ENCODE results near the gene BRF1. TPM values are rescaled to one million over a fixed set of nuclear protein-coding genes. Genes with fewer than 3 reads are reported as not detected.

Gene BRF1
- total and polyA plus RNA-seq, 2 of the 13 experiments (the other 11 are each of a cell fraction or from before 2014, with no cell fraction given), result 5.1 to 11.0 TPM

GRCh38 chr14:105207460-105207901, 93.3 kb downstream of the BRF1 start (continued):
- TF ChIP-seq, protein P1, sequence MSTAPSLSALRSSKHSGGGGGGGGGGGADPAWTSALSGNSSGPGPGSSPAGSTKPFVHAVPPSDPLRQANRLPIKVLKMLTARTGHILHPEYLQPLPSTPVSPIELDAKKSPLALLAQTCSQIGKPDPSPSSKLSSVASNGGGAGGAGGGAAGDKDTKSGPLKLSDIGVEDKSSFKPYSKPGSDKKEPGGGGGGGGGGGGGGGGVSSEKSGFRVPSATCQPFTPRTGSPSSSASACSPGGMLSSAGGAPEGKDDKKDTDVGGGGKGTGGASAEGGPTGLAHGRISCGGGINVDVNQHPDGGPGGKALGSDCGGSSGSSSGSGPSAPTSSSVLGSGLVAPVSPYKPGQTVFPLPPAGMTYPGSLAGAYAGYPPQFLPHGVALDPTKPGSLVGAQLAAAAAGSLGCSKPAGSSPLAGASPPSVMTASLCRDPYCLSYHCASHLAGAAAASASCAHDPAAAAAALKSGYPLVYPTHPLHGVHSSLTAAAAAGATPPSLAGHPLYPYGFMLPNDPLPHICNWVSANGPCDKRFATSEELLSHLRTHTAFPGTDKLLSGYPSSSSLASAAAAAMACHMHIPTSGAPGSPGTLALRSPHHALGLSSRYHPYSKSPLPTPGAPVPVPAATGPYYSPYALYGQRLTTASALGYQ (CRISPR knock-in tag; IDR thresholded peaks at IDR 0.05), result no peak
- no peak for TF ChIP-seq POLR2AphosphoS5 (IDR thresholded peaks at IDR 0.05; ENCODE audit: low read depth, low read length)
- TF ChIP-seq SPEN (CRISPR knock-in tag; IDR thresholded peaks at IDR 0.05; ENCODE audit: low read depth), result no peak
- TF ChIP-seq KAT8 (CRISPR knock-in tag; IDR thresholded peaks at IDR 0.05), result no peak
- no peak for TF ChIP-seq NONO (IDR thresholded peaks at IDR 0.05)
- no peak for TF ChIP-seq NONO (CRISPR knock-in tag; conservative IDR thresholded peaks at IDR 0.05)
- no peak for TF ChIP-seq CREM (IDR thresholded peaks at IDR 0.05)
- TF ChIP-seq CREM (CRISPR knock-in tag; IDR thresholded peaks at IDR 0.05), result no peak
- TF ChIP-seq ZFX (CRISPR knock-in tag; IDR thresholded peaks at IDR 0.05; ENCODE audit: low read depth), result peak; percentile 39; the same call in 1 of the 2 replicates
- no peak for TF ChIP-seq PBX3 (CRISPR knock-in tag; IDR thresholded peaks at IDR 0.05; ENCODE audit: borderline replicate concordance)
- no peak for TF ChIP-seq LRRFIP1 (CRISPR knock-in tag; conservative IDR thresholded peaks at IDR 0.05)
- peak; percentile 36; the same call in 1 of the 2 replicates for TF ChIP-seq ZNF687 (CRISPR knock-in tag; IDR thresholded peaks at IDR 0.05)
- no peak for TF ChIP-seq ZNF431 (CRISPR knock-in tag; IDR thresholded peaks at IDR 0.05; ENCODE audit: borderline replicate concordance, low read depth)
- TF ChIP-seq ZNF367 (CRISPR knock-in tag; IDR thresholded peaks at IDR 0.05; ENCODE audit: borderline replicate concordance), result no peak
- TF ChIP-seq, protein P2, sequence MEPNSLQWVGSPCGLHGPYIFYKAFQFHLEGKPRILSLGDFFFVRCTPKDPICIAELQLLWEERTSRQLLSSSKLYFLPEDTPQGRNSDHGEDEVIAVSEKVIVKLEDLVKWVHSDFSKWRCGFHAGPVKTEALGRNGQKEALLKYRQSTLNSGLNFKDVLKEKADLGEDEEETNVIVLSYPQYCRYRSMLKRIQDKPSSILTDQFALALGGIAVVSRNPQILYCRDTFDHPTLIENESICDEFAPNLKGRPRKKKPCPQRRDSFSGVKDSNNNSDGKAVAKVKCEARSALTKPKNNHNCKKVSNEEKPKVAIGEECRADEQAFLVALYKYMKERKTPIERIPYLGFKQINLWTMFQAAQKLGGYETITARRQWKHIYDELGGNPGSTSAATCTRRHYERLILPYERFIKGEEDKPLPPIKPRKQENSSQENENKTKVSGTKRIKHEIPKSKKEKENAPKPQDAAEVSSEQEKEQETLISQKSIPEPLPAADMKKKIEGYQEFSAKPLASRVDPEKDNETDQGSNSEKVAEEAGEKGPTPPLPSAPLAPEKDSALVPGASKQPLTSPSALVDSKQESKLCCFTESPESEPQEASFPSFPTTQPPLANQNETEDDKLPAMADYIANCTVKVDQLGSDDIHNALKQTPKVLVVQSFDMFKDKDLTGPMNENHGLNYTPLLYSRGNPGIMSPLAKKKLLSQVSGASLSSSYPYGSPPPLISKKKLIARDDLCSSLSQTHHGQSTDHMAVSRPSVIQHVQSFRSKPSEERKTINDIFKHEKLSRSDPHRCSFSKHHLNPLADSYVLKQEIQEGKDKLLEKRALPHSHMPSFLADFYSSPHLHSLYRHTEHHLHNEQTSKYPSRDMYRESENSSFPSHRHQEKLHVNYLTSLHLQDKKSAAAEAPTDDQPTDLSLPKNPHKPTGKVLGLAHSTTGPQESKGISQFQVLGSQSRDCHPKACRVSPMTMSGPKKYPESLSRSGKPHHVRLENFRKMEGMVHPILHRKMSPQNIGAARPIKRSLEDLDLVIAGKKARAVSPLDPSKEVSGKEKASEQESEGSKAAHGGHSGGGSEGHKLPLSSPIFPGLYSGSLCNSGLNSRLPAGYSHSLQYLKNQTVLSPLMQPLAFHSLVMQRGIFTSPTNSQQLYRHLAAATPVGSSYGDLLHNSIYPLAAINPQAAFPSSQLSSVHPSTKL (CRISPR knock-in tag; IDR thresholded peaks at IDR 0.05), result no peak

All from HepG2 (cell line).